K562 (cell line): ENCODE measurements around the gene BNIPL. TPM values are rescaled to one million over a fixed set of nuclear protein-coding genes. Genes with fewer than 3 reads are reported as not detected.

Source experiments
- ATAC-seq: fragments of 200-7000 bp; cut with Tn5 transposase; 3 replicates; pipeline ENCODE4 v1.9.1; 2020; ENCODE audit warnings: moderate library complexity
- Bru-seq: library from RNA; stranded (reverse); fragments of 400-500 nt; gene quantifications from one replicate; lab custom pipeline; 2021; lab: Mats Ljungman, UMichigan
- BruChase-seq, 2 experiments: library from RNA; stranded (reverse); fragments of 400-500 nt; gene quantifications; one replicate each; lab custom pipeline; 2021; lab: Mats Ljungman, UMichigan
- BruUV-seq: library from RNA; stranded (reverse); fragments of 400-500 nt; replicated peaks from 2 replicates; lab custom pipeline; 2021; lab: Mats Ljungman, UMichigan
- CTCF ChIA-PET: fragments of 300-600 bp; formaldehyde crosslinking; extraction: SDS; loops from one replicate; lab custom pipeline; 2021; ENCODE audit warnings: low intra/inter-chr PET ratio; lab: Yijun Ruan, JAX
- POLR2A ChIA-PET: fragments of 300-600, 350-650 bp; sonication (Branson Sonifier 250); formaldehyde crosslinking; extraction: SDS; loops from one replicate; lab custom pipeline; 2021; ENCODE audit warnings: antibody characterized with exemption, inconsistent platforms; lab: Yijun Ruan, JAX
- DNase-seq, 4 experiments: peaks; one replicate each; pipeline versions ENCODE4 v3.0.0 to v3.0.0-alpha.2; 2011 to 2018; ENCODE audit warnings: low spot score in 3 of 4, mixed read lengths in 3 of 4; ENCODE audit errors: extremely low read depth in 1 of 4
- FAIRE-seq: peaks from 2 replicates; lab custom pipeline; 2011; peaks lifted over from hg19 to GRCh38; lab: Jason Lieb, UNC
- H2AFZ ChIP-seq: 2 replicates; pipeline ENCODE4 v1.6.0; 2011; ENCODE audit warnings: low read depth, low read length, control low read depth, inconsistent platforms
- H3K27ac ChIP-seq: fragments of 200-600 bp; 3 replicates; pipeline ENCODE4 v1.8.0; 2011; ENCODE audit warnings: low read depth, mild to moderate bottlenecking, control low read depth, inconsistent platforms, low read length, moderate library complexity, mixed read lengths; ENCODE audit errors: extremely low read depth
- H3K27me3 ChIP-seq, 2 experiments: fragments of 300-600 bp in 1 of 2; 2 replicates in 1 of 2; 3 replicates in 1 of 2; pipeline versions ENCODE4 v1.6.0 to v1.8.0; 2011; ENCODE audit warnings: inconsistent platforms in 2 of 2, low read length in 2 of 2, mild to moderate bottlenecking in 1 of 2, mixed read lengths in 1 of 2, moderate library complexity in 1 of 2; ENCODE audit not compliant: control insufficient read depth in 2 of 2, insufficient read depth in 2 of 2
- H3K36me3 ChIP-seq: fragments of 300-600 bp; 3 replicates; pipeline ENCODE4 v1.8.0; 2011; ENCODE audit warnings: mild to moderate bottlenecking, low read length, inconsistent platforms; ENCODE audit not compliant: control insufficient read depth, insufficient read depth
- H3K4me1 ChIP-seq, 2 experiments: fragments of 200-600 bp in 1 of 2; replicated peaks in 1 of 2; 2 replicates in 1 of 2; 3 replicates in 1 of 2; pipeline versions ENCODE4 v1.5.1 to v1.8.0; 2011; ENCODE audit warnings: inconsistent platforms in 2 of 2, low read length in 2 of 2, mild to moderate bottlenecking in 1 of 2, mixed read lengths in 1 of 2, moderate library complexity in 1 of 2; ENCODE audit not compliant: control insufficient read depth in 2 of 2, insufficient read depth in 2 of 2
- H3K4me2 ChIP-seq: 2 replicates; pipeline ENCODE4 v1.6.1; 2011; ENCODE audit warnings: low read length, control low read depth, inconsistent platforms, mixed read lengths; ENCODE audit not compliant: insufficient read depth
- H3K4me3 ChIP-seq: fragments of 200-600 bp; sonication (generic), shearing (Covaris generic); 2 replicates; pipeline ENCODE4 v1.5.1; 2016; ENCODE audit warnings: control low read depth, inconsistent platforms
- H3K79me2 ChIP-seq: fragments of 200-600 bp; 3 replicates; pipeline ENCODE4 v1.8.0; 2011; ENCODE audit warnings: low read length, inconsistent platforms; ENCODE audit not compliant: control insufficient read depth, insufficient read depth
- H3K9ac ChIP-seq, 2 experiments: 2 replicates each; pipeline versions ENCODE4 v1.6.0 to v1.6.1; 2011; ENCODE audit warnings: low read depth in 2 of 2, low read length in 2 of 2, control low read depth in 1 of 2, inconsistent platforms in 1 of 2, mild to moderate bottlenecking in 1 of 2, mixed read lengths in 1 of 2; ENCODE audit not compliant: insufficient read depth in 1 of 2
- H3K9me1 ChIP-seq: one replicate; pipeline ENCODE4 v1.6.0; 2011; ENCODE audit warnings: inconsistent platforms, mild to moderate bottlenecking, low read length, moderate library complexity; ENCODE audit not compliant: control insufficient read depth, insufficient read depth
- H3K9me3 ChIP-seq: replicated peaks from 2 replicates; pipeline ENCODE4 v1.5.1; 2011; ENCODE audit warnings: low read depth, low read length, inconsistent platforms; ENCODE audit not compliant: control insufficient read depth, insufficient read depth
- H4K20me1 ChIP-seq: replicated peaks from 2 replicates; pipeline ENCODE4 v1.6.1; 2011; ENCODE audit warnings: low read length, inconsistent platforms, mixed read lengths; ENCODE audit not compliant: control insufficient read depth, insufficient read depth
- AFF1 ChIP-seq, 2 experiments: fragments of 450-650 bp; IDR thresholded peaks; 2 replicates each; pipeline ENCODE4 v1.6.1; 2018; ENCODE audit warnings: mild to moderate bottlenecking in 2 of 2, low read depth in 1 of 2; ENCODE audit not compliant: partially characterized antibody in 2 of 2
- EGR1 ChIP-seq: fragments of 450-650 bp; conservative IDR thresholded peaks from 2 replicates; pipeline ENCODE4 v1.6.1; 2017; ENCODE audit warnings: mild to moderate bottlenecking
- MXD1 ChIP-seq: fragments of 250-450 bp; sonication (Bioruptor Pico); IDR thresholded peaks from 2 replicates; pipeline ENCODE4 v1.8.0; 2021; ENCODE audit warnings: borderline replicate concordance, mild to moderate bottlenecking, moderate library complexity; ENCODE audit not compliant: poor library complexity, severe bottlenecking
- POLR2A ChIP-seq: fragments of 450-650 bp; conservative IDR thresholded peaks from 2 replicates; pipeline ENCODE4 v1.6.1; 2016
- POLR2AphosphoS5 ChIP-seq: IDR thresholded peaks from 2 replicates; pipeline ENCODE4 v1.6.1; 2011; ENCODE audit warnings: mild to moderate bottlenecking, low read depth, low read length, moderate library complexity; ENCODE audit not compliant: control insufficient read depth, insufficient read depth
- POU5F1 ChIP-seq: fragments of 150-350 bp; IDR thresholded peaks from 2 replicates; pipeline ENCODE4 v1.6.1; 2014; ENCODE audit warnings: borderline replicate concordance, low read length, low read depth, mild to moderate bottlenecking; ENCODE audit not compliant: partially characterized antibody
- TBP ChIP-seq: optimal IDR thresholded peaks from 2 replicates; pipeline ENCODE3; 2011; ENCODE audit warnings: low read depth, low read length, improper control_type of control experiment
- ZNF239 ChIP-seq: fragments of 250-450 bp; sonication (Bioruptor Pico); IDR thresholded peaks from 2 replicates; pipeline ENCODE4 v1.4.0; 2020; ENCODE audit warnings: mild to moderate bottlenecking
- WGBS: fragments of 100-300 bp; shearing (Covaris generic); methylation state at CpG from one replicate; pipeline ENCODE4 v1.1.6; 2016; ENCODE audit warnings: low coverage, mixed read lengths; ENCODE audit not compliant: insufficient coverage; ENCODE audit errors: missing lambda C conversion rate; 5-methylcytosine and 5-hydroxymethylcytosine counted together
- in situ Hi-C: fragments of 300-500 bp; cut with MboI; formaldehyde crosslinking; loops from 4 replicates; pipeline ENCODE4 v1.15.0; 2018; ENCODE audit warnings: inconsistent platforms, mixed read lengths
- intact Hi-C: fragments of 100-400 bp; cut with micrococcal nuclease; formaldehyde crosslinking; loops from 2 replicates; pipeline ENCODE4 v1.14.2; 2022
- long read RNA-seq, 3 experiments: library from polyadenylated mRNA in 2 of 3; library from RNA in 1 of 3; unstranded in 2 of 3; stranded (forward) in 1 of 3; transcript quantifications; one replicate each; pipeline ENCODE4 v2.0.0, GENCODE V29; 2019 to 2022
- polyA minus RNA-seq, 3 experiments: library from RNA; depleted of rRNA, polyadenylated mRNA; stranded (reverse); fragments of >200 nt; gene quantifications; 2 replicates each; pipeline ENCODE4 v1.2.3, GENCODE V29; 2011
- polyA plus RNA-seq, 8 experiments: library from polyadenylated mRNA; depleted of rRNA in 4 of 8; stranded (reverse) in 5 of 8; unstranded in 3 of 8; fragments of >200 nt; fragmentation: Nextera tagmentation in 2 of 8; fragmentation: Illumina TruSeq in 1 of 8; extraction: Ambion mirVana in 2 of 8; extraction: Trizol in 1 of 8; gene quantifications; 2 replicates each; pipeline versions ENCODE4 v1.2.1 to v1.2.3, GENCODE V29; 2011 to 2014; ENCODE audit warnings: inconsistent platforms in 1 of 8, missing spikeins in 1 of 8
- total RNA-seq, 7 experiments: library from RNA; depleted of rRNA in 6 of 7; stranded (reverse); fragments of >200 nt in 6 of 7; fragmentation: Illumina TruSeq in 2 of 7; extraction: Trizol in 2 of 7; gene quantifications; 2 replicates each; pipeline versions ENCODE4 v1.2.1 to v1.2.3, GENCODE V29; 2011 to 2021; ENCODE audit warnings: low replicate concordance in 1 of 7

BNIPL gene
- total RNA-seq (2011; cell fraction: chromatin; rRNA removed; ENCODE audit: low replicate concordance) = 9.9 and 10.6 TPM in 2 replicates
- total RNA-seq (2011; cell fraction: nucleolus; rRNA removed) = 5.3 TPM in 2 replicates
- 6.0 and 10.8 TPM in 2 replicates for total RNA-seq (2011; cell fraction: nucleoplasm; rRNA removed)
- 0.49 and 0.68 TPM in 2 replicates for total RNA-seq (2014; rRNA removed)
- 0.55 and 0.67 TPM in 2 replicates for total RNA-seq (2014; rRNA removed; fragmentation: Illumina TruSeq; extraction: Trizol)
- 0.54 and 0.90 TPM in 2 replicates for total RNA-seq (2015; rRNA removed; fragmentation: Illumina TruSeq; extraction: Trizol)
- total RNA-seq (2021) = 0.47 and 0.84 TPM in 2 replicates
- 1.3 and 2.5 TPM in 2 replicates for polyA plus RNA-seq (2011; rRNA removed)
- 0.37 and 2.3 TPM in 2 replicates for polyA plus RNA-seq (2011; cell fraction: cytosol; rRNA removed)
- polyA plus RNA-seq (2011; cell fraction: nucleus; rRNA removed) = 5.6 and 8.6 TPM in 2 replicates
- 0.44 and 1.3 TPM in 2 replicates for polyA plus RNA-seq (2012)
- 0.53 and 0.98 TPM in 2 replicates for polyA plus RNA-seq (2014; fragmentation: Illumina TruSeq; extraction: Trizol)
- under 1 TPM; 0.08 to 0.31 TPM for polyA plus RNA-seq (2014; fragmentation: Nextera tagmentation; extraction: Ambion mirVana)
- 0.73 and 1.4 TPM in 2 replicates for polyA plus RNA-seq (2014; rRNA removed)
- polyA minus RNA-seq (2011; rRNA and poly(A)+ RNA removed) = 1.2 and 1.5 TPM in 2 replicates
- polyA minus RNA-seq (2011; cell fraction: cytosol; rRNA and poly(A)+ RNA removed) = not detected in 2 replicates
- 0.54 and 1.6 TPM in 2 replicates for polyA minus RNA-seq (2011; cell fraction: nucleus; rRNA and poly(A)+ RNA removed)
- Bru-seq, nascent RNA = percentile 42 among the genes with signal in this experiment
- BruChase-seq, experiment 1, labeled RNA remaining after a 2-hour chase = percentile 51 among the genes with signal in this experiment
- BruChase-seq, experiment 2, labeled RNA remaining after a 6-hour chase = percentile 56 among the genes with signal in this experiment
- long read RNA-seq, experiment 1, partial matches to known transcripts = 0 of 1 reads
- long read RNA-seq, experiment 1, other reads (novel, unspliced or antisense) = 1 of 1 reads
- long read RNA-seq, experiment 2 = 0 reads
- long read RNA-seq, experiment 3 = 0 reads

GRCh38 chr1:151036356-151036755 is at the start of gene BNIPL:
Gene BNIPL (plus strand): TSS chr1:151036586. CDS start chr1:151036726, 140 bp downstream.
- H3K4me2 ChIP-seq = no peak within 1 kb of the TSS
- DNase-seq (no peak), ATAC-seq (peak; percentile 16; the same call in 2 of the 3 replicates), FAIRE-seq (no peak)
- no peak within 1 kb of the TSS for H2AFZ ChIP-seq
- 35% methylated on average over 2 of the region's 2 CpGs for WGBS
- H3K27me3 ChIP-seq = no peaks in the 10 kb centered on the region
- no peaks in the 10 kb centered on the region for H3K9me1 ChIP-seq
- peaks cover 4 to 9% of the 10 kb centered on the region in 2 experiments; a peak in 2 of 5 replicates for H3K4me1 ChIP-seq
- TF ChIP-seq MXD1 (CRISPR knock-in tag) (no peak), POLR2A (peak; percentile 15; the same call in 1 of the 2 replicates), EGR1 (0 out of 2 replicates have a peak, but pooled peaks have one; percentile 25), TBP (no peak), POU5F1 (no peak), AFF1 (IDR thresholded peaks at IDR 0.05; ENCODE audit: low read depth in 1 of 2, partially characterized antibody in 2 of 2) (no peak), ZNF239 (CRISPR knock-in tag) (no peak), POLR2AphosphoS5 (no peak)
- TF ChIP-seq, all 486 proteins: peak for 2
- no peaks in the 10 kb centered on the region for H4K20me1 ChIP-seq
- H3K4me3 ChIP-seq = no peak within 1 kb of the TSS
- ChIA-PET CTCF (no interaction called here), POLR2A (interaction anchor here (0.7 to 5.1 kb wide), 3 partner anchors 13 to 20 kb away, joined by 3 to 36 read pairs (median 6); partner anchors contain the start of gene C1orf56)
- H3K9ac ChIP-seq = peak within 1 kb of the TSS in 1 of 2 experiments; percentile 48; a peak in 1 of 4 replicates
- no peaks in the 10 kb centered on the region for H3K79me2 ChIP-seq
- intact Hi-C loops = no loop called here
- BruUV-seq = no TSS peak
- no peak within 1 kb of the TSS for H3K27ac ChIP-seq
- peaks cover 23% of the 10 kb centered on the region for H3K36me3 ChIP-seq
- in situ Hi-C loops = no loop called here
- H3K9me3 ChIP-seq = no peaks in the 10 kb centered on the region
